ENCODE measurements around the gene VPS54. TPM values are rescaled to one million over a fixed set of nuclear protein-coding genes. Genes with fewer than 3 reads are reported as not detected.

Gene VPS54
- total and polyA plus RNA-seq, 9 of the 15 experiments (the other 6 are each of a cell fraction or from before 2014, with no cell fraction given), result 4.9 to 23.2 (median 13.2) TPM

- TF ChIP-seq MGA (IDR thresholded peaks at IDR 0.05) (no peak), HDAC6 (IDR thresholded peaks at IDR 0.05; ENCODE audit: low read depth, low read length) (no peak), IRF2 (CRISPR knock-in tag; IDR thresholded peaks at IDR 0.05) (no peak), XRCC3 (IDR thresholded peaks at IDR 0.05) (no peak), CBX8 (IDR thresholded peaks at IDR 0.05; ENCODE audit: borderline replicate concordance, extremely low read depth, low read depth, low read length, poor library complexity, severe bottlenecking) (no peak), CEBPG (CRISPR knock-in tag; IDR thresholded peaks at IDR 0.05) (no peak), CEBPG (tag; conservative IDR thresholded peaks at IDR 0.05 in 1 of 2, IDR thresholded peaks at IDR 0.05 in 1 of 2) (0 out of 4 replicates have a peak, but pooled peaks of 1 of the 2 experiments have one; percentile 17), CEBPB (tag; IDR thresholded peaks at IDR 0.05) (0 out of 2 replicates have a peak, but pooled peaks have one; percentile 33), EZH2 (IDR thresholded peaks at IDR 0.05; ENCODE audit: borderline replicate concordance, low read depth, low read length) (no peak), L3MBTL2 (IDR thresholded peaks at IDR 0.05) (no peak), TEAD1 (CRISPR knock-in tag; IDR thresholded peaks at IDR 0.05) (no peak), UBTF (IDR thresholded peaks at IDR 0.05; ENCODE audit: borderline replicate concordance in 1 of 2, low read depth in 2 of 2, low read length in 2 of 2) (no peak)
Measured at GRCh38 chr2:63874204-63875130, 144.8 kb downstream of the VPS54 start (continued).

Measured in K562 (cell line).